Kidney (tissue), 14 donors: ENCODE results near the gene LIN7B. TPM values are rescaled to one million over a fixed set of nuclear protein-coding genes. Genes with fewer than 3 reads are reported as not detected.

Experiments used
- DNase-seq, 5 donors: peaks; one replicate each; pipeline ENCODE4 v3.0.0-alpha.2; 2013 to 2020
- FAIRE-seq: peaks from 2 replicates; lab custom pipeline; 2012; peaks lifted over from hg19 to GRCh38; lab: Jason Lieb, UNC
- H3K27ac ChIP-seq, 2 donors: one replicate each; pipeline ENCODE4 v1.7.0; 2013; ENCODE audit warnings: low read depth in 2 of 2, low read length in 2 of 2, inconsistent platforms in 1 of 2
- H3K27me3 ChIP-seq: one replicate; pipeline ENCODE4 v1.7.1; 2013; ENCODE audit warnings: low read length, inconsistent platforms; ENCODE audit not compliant: control insufficient read depth, insufficient read depth
- H3K36me3 ChIP-seq, 3 donors: one replicate each; pipeline versions ENCODE4 v1.7.0 to v1.7.1; 2013; ENCODE audit warnings: low read length in 3 of 3, control low read depth in 1 of 3, inconsistent platforms in 1 of 3; ENCODE audit not compliant: insufficient read depth in 3 of 3, control insufficient read depth in 2 of 3
- H3K4me1 ChIP-seq, 3 donors: one replicate each; pipeline versions ENCODE4 v1.7.0 to v1.7.1; 2013; ENCODE audit warnings: low read length in 3 of 3, inconsistent platforms in 1 of 3, low read depth in 1 of 3; ENCODE audit not compliant: control insufficient read depth in 2 of 3, insufficient read depth in 2 of 3
- H3K4me3 ChIP-seq, 3 donors: one replicate each; pipeline versions ENCODE4 v1.7.0 to v1.8.1; 2013; ENCODE audit warnings: low read length in 3 of 3, control low read depth in 1 of 3, inconsistent platforms in 1 of 3
- H3K9ac ChIP-seq, 3 donors: one replicate each; pipeline versions ENCODE4 v1.7.0 to v1.7.1; 2013; ENCODE audit warnings: low read length in 3 of 3, control low read depth in 1 of 3, inconsistent platforms in 1 of 3
- H3K9me3 ChIP-seq, 3 donors: one replicate each; pipeline versions ENCODE4 v1.7.0 to v1.7.1; 2013; ENCODE audit warnings: low read length in 3 of 3, control low read depth in 1 of 3, inconsistent platforms in 1 of 3; ENCODE audit not compliant: control insufficient read depth in 2 of 3, insufficient read depth in 1 of 3
- intact Hi-C: fragments of 100-400 bp; cut with DNase I; formaldehyde crosslinking; loops from one replicate; pipeline ENCODE4 v1.11.1; 2022
- polyA plus RNA-seq: library from polyadenylated mRNA; stranded (reverse); fragments of 350-450 nt; fragmentation: Illumina TruSeq; extraction: RNeasy Lipid Tissue Mini Kit (QIAGEN cat#74804); gene quantifications from one replicate; pipeline ENCODE4 v1.2.3, GENCODE V29; 2014; ENCODE audit warnings: low read depth, low replicate concordance; ENCODE audit not compliant: insufficient read depth
- total RNA-seq: library from RNA; stranded (reverse); fragmentation: NEBNext Ultra II Directional; extraction: Animal tissue kit (Norgen Biotek cat#: 25700); gene quantifications from one replicate; pipeline ENCODE4 v1.2.1, GENCODE V29; 2021
- TF ChIP-seq, protein P1 (sequence below): IDR thresholded peaks from 3 replicates; pipeline ENCODE4 v1.5.1; 2012; ENCODE audit warnings: mild to moderate bottlenecking, moderate library complexity, borderline replicate concordance; ENCODE audit not compliant: insufficient read depth; ENCODE audit errors: extremely low read depth
- donor health status: control.
- donor health status: control.
- donor health status: control.
- donor health status: control.
- donor health status: control.
- donor health status: DM: yes; HTN: yes; CAD: no.
- donor health status: Normal renal cell carcinoma (clear cell type).

Gene LIN7B
- total and polyA plus RNA-seq, 2 donors from 2014 or later = 4.7 to 9.7 TPM

GRCh38 chr19:49091391-49092038 is 22.7 kb upstream of the LIN7B start:
- Histone ChIP-seq H3K36me3 (peaks cover 11 to 34% (median 20%) of the 10 kb centered on the region in 3 donors), H3K27ac (no peak overlapping the region), H3K27me3 (no peaks in the 10 kb centered on the region), H3K4me1 (peaks cover 0 to 6% (median 6%) of the 10 kb centered on the region in 3 donors), H3K4me3 (no peak overlapping the region), H3K9ac (no peak overlapping the region), H3K9me3 (no peaks in the 10 kb centered on the region)
- DNase-seq (no peak), FAIRE-seq (no peak)
- intact Hi-C loops = no loop called here
- TF ChIP-seq, protein P1, sequence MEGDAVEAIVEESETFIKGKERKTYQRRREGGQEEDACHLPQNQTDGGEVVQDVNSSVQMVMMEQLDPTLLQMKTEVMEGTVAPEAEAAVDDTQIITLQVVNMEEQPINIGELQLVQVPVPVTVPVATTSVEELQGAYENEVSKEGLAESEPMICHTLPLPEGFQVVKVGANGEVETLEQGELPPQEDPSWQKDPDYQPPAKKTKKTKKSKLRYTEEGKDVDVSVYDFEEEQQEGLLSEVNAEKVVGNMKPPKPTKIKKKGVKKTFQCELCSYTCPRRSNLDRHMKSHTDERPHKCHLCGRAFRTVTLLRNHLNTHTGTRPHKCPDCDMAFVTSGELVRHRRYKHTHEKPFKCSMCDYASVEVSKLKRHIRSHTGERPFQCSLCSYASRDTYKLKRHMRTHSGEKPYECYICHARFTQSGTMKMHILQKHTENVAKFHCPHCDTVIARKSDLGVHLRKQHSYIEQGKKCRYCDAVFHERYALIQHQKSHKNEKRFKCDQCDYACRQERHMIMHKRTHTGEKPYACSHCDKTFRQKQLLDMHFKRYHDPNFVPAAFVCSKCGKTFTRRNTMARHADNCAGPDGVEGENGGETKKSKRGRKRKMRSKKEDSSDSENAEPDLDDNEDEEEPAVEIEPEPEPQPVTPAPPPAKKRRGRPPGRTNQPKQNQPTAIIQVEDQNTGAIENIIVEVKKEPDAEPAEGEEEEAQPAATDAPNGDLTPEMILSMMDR = no peak

GRCh38 chr19:49092686-49093085 is 21.5 kb upstream of the LIN7B start:
- TF ChIP-seq, protein P1 = no peak
- no peak for FAIRE-seq
- H3K27me3 ChIP-seq = no peaks in the 10 kb centered on the region
- no peak for DNase-seq
- no peaks in the 10 kb centered on the region for H3K9me3 ChIP-seq
- H3K36me3 ChIP-seq = peaks cover 11 to 41% (median 20%) of the 10 kb centered on the region in 3 donors
- H3K9ac ChIP-seq = no peak overlapping the region
- no peak overlapping the region for H3K4me3 ChIP-seq
- peaks cover 0 to 4% (median 1%) of the 10 kb centered on the region in 3 donors for H3K4me1 ChIP-seq
- intact Hi-C loops = no loop called here
- no peak overlapping the region for H3K27ac ChIP-seq

DNA sequence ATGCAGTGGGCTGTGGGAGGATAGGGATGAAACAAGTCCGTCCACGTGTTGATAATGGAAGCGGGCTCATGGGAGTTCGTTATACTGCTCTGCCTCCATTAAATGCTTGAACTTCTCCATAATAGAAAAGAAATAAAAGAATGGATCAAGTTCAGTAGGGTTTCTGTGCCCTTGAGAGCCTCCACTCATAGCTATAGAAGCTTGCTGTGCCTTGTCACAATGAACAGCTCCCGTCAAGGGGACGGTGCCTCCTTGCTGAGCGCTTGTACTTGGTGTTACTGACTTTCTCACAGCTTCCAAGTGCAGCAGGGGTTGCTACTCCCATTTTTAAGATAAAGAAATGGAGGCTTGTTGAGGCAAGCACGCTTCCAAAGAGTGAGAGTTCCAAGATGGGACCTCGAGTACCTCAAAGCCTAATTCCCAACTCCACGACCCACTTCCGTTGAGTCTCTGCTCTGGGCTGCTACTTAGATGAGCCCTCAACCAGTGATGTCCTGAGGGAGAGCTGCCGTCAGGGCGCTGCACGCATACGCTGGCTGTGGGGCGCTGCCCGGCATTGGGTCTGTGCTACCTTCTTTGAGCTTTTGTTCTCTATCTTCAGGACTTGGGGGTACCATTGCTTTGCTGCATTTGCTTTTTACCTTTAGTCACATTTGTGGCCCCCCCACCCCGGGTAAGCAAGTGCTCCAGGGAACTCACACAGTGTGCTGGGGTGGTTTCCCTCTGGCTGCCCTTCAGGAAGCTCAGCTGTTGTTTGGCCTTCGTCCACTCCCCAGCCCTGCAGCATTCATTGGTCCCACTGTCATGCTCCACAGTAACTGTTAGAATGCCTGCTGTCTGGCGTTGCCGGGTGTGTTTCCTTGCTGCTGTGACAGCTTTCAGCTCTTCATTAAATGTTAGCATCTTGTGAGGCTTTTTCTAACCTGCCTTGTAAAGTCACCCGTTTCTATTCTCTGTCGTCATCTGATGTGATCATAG is 19.4 kb upstream of the LIN7B start:
- Histone ChIP-seq H3K4me3 (no peak overlapping the region), H3K36me3 (peaks cover 19 to 58% (median 24%) of the 10 kb centered on the region in 3 donors), H3K4me1 (peaks cover 0 to 6% (median 0%) of the 10 kb centered on the region in 3 donors), H3K9ac (no peak overlapping the region), H3K27me3 (no peaks in the 10 kb centered on the region), H3K27ac (no peak overlapping the region), H3K9me3 (no peaks in the 10 kb centered on the region)
- intact Hi-C loops = no loop called here
- DNase-seq = no peak
- no peak for FAIRE-seq
- TF ChIP-seq, protein P1 = no peak
